Neural crest cell (in vitro differentiated cells): ENCODE results near the gene MEGF6. TPM values are rescaled to one million over a fixed set of nuclear protein-coding genes. Genes with fewer than 3 reads are reported as not detected.

Experiments
- DNase-seq: peaks from one replicate; pipeline ENCODE4 v3.0.0; 2021; ENCODE audit warnings: low read depth, mixed read lengths, low spot score
- H3K27ac Mint-ChIP-seq: one replicate; pipeline ENCODE4 v1.8.0; 2021; ENCODE audit warnings: mild to moderate bottlenecking, mixed read lengths; ENCODE audit not compliant: unreplicated experiment
- H3K27me3 Mint-ChIP-seq: 2 replicates; pipeline ENCODE4 v1.8.0; 2021; ENCODE audit warnings: low read depth, mild to moderate bottlenecking, mixed read lengths
- H3K36me3 Mint-ChIP-seq: 2 replicates; pipeline ENCODE4 v1.8.0; 2021; ENCODE audit warnings: low read depth, mild to moderate bottlenecking, mixed read lengths
- H3K4me1 Mint-ChIP-seq: 2 replicates; pipeline ENCODE4 v1.8.0; 2021; ENCODE audit warnings: mixed read lengths
- H3K4me3 Mint-ChIP-seq: one replicate; pipeline ENCODE4 v1.8.0; 2021; ENCODE audit warnings: mild to moderate bottlenecking, mixed read lengths
- H3K9me3 Mint-ChIP-seq: 2 replicates; pipeline ENCODE4 v1.8.0; 2021; ENCODE audit warnings: mixed read lengths
- CTCF ChIP-seq: fragments of 200-600 bp; sonication (generic); conservative IDR thresholded peaks from 2 replicates; pipeline ENCODE4 v1.5.0; 2021; ENCODE audit warnings: antibody characterized with exemption, mild to moderate bottlenecking
- total RNA-seq: library from RNA; stranded (reverse); gene quantifications from 2 replicates; pipeline ENCODE4 v1.2.1, GENCODE V29; 2021

Gene MEGF6
- total RNA-seq, 1 donor from 2014 or later: 36.7 TPM

GRCh38 chr1:3473381-3473844 lies 137.9 kb downstream of the MEGF6 start:
- no peak for TF ChIP-seq CTCF
- Mint-ChIP-seq H3K4me3 (peak overlapping the region; percentile 59), H3K36me3 (no peaks in the 10 kb centered on the region), H3K27me3 (no peaks in the 10 kb centered on the region), H3K4me1 (peaks cover 26% of the 10 kb centered on the region), H3K27ac (no peak overlapping the region), H3K9me3 (no peaks in the 10 kb centered on the region)
- no peak for DNase-seq

- no peaks in the 10 kb centered on the region for H3K27me3 Mint-ChIP-seq
- peaks cover 26% of the 10 kb centered on the region for H3K4me1 Mint-ChIP-seq
- DNase-seq: no peak
- H3K4me3 Mint-ChIP-seq: no peak overlapping the region
- no peaks in the 10 kb centered on the region for H3K36me3 Mint-ChIP-seq
- TF ChIP-seq CTCF: no peak
- no peaks in the 10 kb centered on the region for H3K9me3 Mint-ChIP-seq
- H3K27ac Mint-ChIP-seq: no peak overlapping the region
These were observed 138.4 kb downstream of the MEGF6 start for GRCh38 chr1:3472906-3473305.

GRCh38 chr1:3472088-3472850 lies 139.0 kb downstream of the MEGF6 start:
- H3K27ac Mint-ChIP-seq: peak overlapping the region; percentile 92
- H3K4me3 Mint-ChIP-seq: no peak overlapping the region
- H3K36me3 Mint-ChIP-seq: no peaks in the 10 kb centered on the region
- peaks cover 26% of the 10 kb centered on the region for H3K4me1 Mint-ChIP-seq
- no peak for DNase-seq
- H3K9me3 Mint-ChIP-seq: no peaks in the 10 kb centered on the region
- no peaks in the 10 kb centered on the region for H3K27me3 Mint-ChIP-seq
- peak; percentile 21 for TF ChIP-seq CTCF

- Mint-ChIP-seq H3K27ac (peak overlapping the region; percentile 92), H3K4me3 (no peak overlapping the region), H3K9me3 (no peaks in the 10 kb centered on the region), H3K36me3 (no peaks in the 10 kb centered on the region), H3K4me1 (peaks cover 26% of the 10 kb centered on the region), H3K27me3 (no peaks in the 10 kb centered on the region)
- DNase-seq: peak; percentile 74
- peak; percentile 60 for TF ChIP-seq CTCF
These were observed 139.8 kb downstream of the MEGF6 start for GRCh38 chr1:3471356-3472087.

- no peak for DNase-seq
- Mint-ChIP-seq H3K4me1 (peaks cover 28% of the 10 kb centered on the region), H3K27me3 (no peaks in the 10 kb centered on the region), H3K4me3 (peak overlapping the region; percentile 57), H3K9me3 (no peaks in the 10 kb centered on the region), H3K36me3 (no peaks in the 10 kb centered on the region), H3K27ac (peak overlapping the region; percentile 98)
- no peak for TF ChIP-seq CTCF
These were observed 140.5 kb downstream of the MEGF6 start for GRCh38 chr1:3470650-3471355.
